Islet of Langerhans (tissue), 1 donor: Measurements from ENCODE around the gene DUOX2.
"Not testable (repeated sequence)": the region's sequence is repeated elsewhere in the genome, so short reads cannot be mapped to it uniquely, and the experiment has no call there.

Source experiments
- FAIRE-seq: peaks from one replicate; lab custom pipeline; 2011; peaks lifted over from hg19 to GRCh38; lab: Jason Lieb, UNC

The DUOX2 gene

GRCh38 chr15:45138814-45139765 lies 25.1 kb upstream of the DUOX2 start:
- FAIRE-seq, result no peak

DNA sequence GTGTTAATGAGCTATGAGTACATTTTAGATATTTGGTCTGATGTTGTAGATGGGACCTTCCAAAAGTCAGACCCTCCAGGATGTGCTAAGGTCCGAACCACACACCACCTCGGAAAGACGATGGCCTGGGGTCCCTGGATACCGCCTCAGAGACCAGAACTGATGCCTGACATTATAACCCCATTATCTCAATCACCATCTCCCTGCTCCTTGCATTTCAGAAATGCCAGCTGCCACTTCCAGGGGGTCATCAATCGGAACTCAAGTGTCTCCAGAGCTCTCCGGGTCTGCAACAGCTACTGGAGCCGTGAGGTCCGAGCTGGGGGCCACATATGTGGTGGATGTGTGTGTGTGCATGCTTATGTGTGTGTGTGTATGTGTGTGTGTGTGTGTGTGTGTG lies 23.7 kb upstream of the DUOX2 start:
- no peak for FAIRE-seq

DNA sequence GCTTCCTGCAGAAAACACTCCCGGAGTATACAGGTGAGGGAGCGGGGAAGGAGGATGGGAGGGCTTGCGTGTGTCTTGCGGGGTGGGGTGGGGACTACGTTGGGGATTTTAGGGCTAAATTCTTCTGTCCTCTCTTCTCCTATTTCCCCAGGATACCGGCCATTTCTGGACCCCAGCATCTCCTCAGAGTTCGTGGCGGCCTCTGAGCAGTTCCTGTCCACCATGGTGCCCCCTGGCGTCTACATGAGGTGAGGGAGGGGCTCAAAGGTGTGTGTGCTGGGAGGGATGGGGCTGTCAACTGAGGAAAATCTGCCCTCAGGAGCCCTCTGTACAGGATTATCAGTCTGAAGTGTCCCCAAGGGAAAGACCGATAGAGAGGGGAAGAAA lies 22.4 kb upstream of the DUOX2 start:
- no peak for FAIRE-seq

DNA sequence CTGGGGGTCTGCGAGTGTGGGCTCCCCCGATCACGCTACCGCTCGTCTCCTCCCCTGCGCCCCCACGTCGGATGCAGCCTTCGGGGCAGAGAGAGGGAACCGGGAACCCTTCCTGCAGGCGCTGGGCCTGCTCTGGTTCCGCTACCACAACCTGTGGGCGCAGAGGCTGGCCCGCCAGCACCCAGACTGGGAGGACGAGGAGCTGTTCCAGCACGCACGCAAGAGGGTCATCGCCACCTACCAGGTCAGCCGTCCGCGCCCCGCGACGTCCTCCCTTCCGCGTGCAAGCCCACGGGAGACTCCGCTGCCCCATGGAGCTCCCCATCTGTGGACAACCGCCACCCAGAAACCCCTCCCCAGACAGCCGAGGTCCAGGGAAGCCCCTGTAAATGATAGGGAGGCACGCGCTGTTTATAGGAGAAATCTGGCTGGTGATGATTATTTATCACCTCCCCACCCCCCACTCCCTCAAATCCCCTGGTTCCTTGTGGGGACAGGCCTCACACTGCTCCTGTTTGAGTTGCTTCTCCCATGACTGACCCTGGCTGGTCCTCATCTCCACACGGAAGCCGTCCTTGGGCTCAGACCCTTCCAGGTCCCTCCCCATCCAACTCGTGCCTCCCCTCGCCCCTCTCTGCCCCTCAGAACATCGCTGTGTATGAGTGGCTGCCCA lies 21.9 kb upstream of the DUOX2 start:
- not testable (repeated sequence) for FAIRE-seq

DNA sequence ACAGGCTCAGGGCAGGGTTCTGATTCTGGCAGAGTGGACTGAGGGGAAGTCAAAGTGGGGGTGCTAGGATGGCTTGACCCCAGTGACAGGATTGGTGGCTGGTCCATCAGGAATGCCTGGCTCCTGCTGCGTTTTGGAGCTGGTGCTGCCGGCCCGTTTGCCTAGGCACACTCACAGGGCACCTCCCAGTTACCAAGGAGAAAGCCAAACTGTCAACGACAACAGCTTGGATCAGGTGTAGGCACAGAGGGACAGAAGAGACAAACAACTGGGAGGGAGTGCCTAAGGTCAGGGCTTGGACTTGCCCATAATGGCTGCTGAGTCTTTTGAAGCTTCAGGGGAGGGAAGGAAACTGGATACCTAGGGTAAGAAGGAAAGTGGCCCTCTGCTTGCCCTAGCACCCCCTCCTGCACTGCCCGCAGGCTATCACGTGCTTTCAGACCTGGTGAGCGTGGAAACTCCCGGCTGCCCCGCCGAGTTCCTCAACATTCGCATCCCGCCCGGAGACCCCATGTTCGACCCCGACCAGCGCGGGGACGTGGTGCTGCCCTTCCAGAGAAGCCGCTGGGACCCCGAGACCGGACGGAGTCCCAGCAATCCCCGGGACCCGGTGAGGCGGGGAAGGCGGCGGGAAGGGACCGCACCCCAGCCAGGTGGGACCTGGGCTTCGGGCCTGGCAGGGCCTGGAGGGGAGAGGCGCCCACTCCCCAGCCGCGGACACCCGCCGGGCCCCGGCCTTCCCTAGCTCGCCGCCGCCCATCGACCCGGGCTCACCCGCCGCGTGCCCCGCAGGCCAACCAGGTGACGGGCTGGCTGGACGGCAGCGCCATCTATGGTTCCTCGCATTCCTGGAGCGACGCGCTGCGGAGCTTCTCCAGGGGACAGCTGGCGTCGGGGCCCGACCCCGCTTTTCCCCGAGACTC lies 21.0 kb upstream of the DUOX2 start:
- no peak for FAIRE-seq

- no peak for FAIRE-seq
Measured at GRCh38 chr15:45134046-45134445, 20.1 kb upstream of the DUOX2 start.

- no peak for FAIRE-seq
Measured at GRCh38 chr15:45133561-45133920, 19.6 kb upstream of the DUOX2 start.

DNA sequence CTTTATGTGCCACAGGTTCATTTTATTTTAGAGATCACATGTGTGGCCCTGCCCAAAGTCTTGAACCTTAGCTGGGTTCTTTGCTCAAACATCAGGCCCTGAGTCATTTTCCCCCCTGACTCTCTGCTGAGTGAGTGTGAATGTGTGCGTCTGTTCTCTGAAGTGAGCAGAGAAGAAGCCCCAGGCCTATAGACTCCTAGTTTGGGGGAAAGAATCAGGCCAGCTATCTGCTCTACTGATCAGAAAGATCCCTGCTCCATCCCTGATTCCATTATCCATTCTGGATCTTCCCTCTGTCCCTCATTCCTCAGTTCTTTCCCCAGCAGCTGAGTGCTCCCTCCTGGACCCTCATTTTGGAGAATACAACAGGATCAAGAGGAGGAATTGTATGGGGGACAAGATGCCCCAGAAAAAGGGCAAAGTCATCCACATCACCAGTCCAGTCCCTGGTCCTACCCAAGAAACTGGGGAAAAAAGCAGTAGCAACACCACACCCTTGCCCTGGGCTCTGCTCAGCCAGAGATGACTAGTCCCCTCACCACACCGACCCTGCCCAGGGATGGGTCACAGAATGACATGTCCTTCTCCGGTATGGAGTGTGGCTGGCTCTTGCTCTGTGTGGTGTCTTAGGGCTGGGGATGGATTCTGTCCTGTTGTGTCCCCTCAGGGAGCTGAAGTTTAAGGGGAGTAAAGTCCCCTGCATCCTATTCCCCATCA lies 19.0 kb upstream of the DUOX2 start:
- no peak for FAIRE-seq

GRCh38 chr15:45131510-45131909 lies 17.5 kb upstream of the DUOX2 start:
- FAIRE-seq, result no peak

- no peak for FAIRE-seq
Measured at GRCh38 chr15:45130291-45131000, 16.5 kb upstream of the DUOX2 start.

- FAIRE-seq, result no peak
Measured at GRCh38 chr15:45129651-45130129, 15.7 kb upstream of the DUOX2 start, which contains the start of the genes DUOX1 and DUOXA1. TSS of gene DUOX1 (plus strand) at chr15:45129994. CDS start at chr15:45131967, 1,973 bp downstream. TSS of gene DUOXA1 (minus strand) at chr15:45129879. CDS start at chr15:45123014, 6,865 bp downstream.

DNA sequence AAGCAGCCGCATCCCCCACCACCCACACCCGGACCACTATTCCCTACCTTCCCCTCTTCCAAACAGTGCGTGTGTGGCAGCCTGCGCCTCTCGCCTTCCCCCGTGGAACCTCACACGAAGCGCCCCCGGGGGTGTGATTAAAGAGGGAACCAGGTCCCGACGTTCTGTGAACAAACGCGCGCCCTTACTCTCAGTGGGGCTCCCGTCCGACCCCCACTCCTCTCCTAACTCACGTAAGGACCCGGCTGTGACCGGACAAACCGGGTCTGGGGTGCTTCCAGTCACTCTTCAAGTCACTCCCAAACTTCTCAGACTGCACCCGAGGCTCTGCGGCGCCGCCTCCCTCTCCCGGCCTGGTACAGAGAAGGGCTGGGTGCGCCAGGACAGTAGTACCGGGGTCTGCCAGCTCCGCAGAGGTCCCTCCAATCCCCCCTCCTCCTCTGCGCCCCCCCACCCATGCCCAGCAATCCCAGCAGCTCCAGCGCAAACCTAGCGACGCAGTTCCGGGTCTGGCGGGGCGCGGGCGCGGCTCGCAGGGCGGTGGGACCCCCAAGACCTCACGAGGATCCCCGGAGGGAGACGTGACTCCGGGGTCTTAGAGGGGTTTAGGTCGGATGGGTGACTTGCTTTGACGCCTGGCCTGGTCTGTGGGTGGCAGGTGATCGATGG lies 15.1 kb upstream of the DUOX2 start:
- FAIRE-seq, result no peak

DNA sequence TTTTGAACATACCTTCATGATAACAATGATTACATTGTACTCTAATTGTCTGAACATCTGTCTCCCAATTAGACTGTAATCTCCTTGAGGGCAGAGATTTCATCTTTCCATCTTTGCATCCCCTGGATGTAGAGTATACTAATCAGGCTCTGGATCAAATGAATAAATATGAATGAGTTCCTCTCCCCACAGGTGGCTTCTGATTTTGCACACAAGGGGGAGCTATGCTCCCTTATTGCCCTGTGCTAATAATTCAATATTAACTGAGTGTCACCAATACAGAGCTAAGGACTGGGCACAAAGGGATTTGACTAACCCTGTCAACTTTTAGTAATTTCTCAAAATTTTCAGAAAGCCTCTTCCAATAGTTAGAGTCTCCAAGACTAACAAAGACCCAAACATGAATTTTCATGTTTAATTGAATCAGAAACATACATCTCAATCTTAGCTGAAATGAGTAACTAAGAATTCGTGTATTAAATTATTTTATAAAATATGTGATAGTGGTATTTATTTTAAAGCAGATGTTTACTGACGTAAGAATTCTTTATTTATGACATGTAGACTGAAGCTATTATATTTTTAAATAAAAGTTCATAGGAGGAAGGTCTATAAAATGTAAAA lies 12.7 kb upstream of the DUOX2 start:
- no peak for FAIRE-seq

DNA sequence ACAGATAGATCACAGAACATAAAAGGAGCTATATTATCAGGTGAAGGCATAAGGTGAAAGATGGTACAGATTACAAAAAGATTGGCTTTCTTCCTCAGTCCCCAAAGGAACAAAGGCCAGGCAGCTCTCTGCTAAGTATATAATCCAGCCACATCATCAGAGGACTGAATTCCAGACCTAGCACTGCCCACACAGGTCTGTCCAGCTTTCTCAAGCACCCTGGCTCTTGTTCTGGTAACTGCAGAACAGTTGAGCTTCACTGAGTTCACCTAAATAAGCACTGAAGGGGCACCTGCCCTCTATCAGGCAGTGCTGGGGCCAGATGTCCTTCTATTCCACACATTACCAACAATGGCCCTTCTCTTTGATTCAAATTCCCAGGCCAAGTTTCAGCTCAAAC lies 9.4 kb upstream of the DUOX2 start:
- no peak for FAIRE-seq

- no peak for FAIRE-seq
Measured at GRCh38 chr15:45122719-45123118, 8.7 kb upstream of the DUOX2 start.

DNA sequence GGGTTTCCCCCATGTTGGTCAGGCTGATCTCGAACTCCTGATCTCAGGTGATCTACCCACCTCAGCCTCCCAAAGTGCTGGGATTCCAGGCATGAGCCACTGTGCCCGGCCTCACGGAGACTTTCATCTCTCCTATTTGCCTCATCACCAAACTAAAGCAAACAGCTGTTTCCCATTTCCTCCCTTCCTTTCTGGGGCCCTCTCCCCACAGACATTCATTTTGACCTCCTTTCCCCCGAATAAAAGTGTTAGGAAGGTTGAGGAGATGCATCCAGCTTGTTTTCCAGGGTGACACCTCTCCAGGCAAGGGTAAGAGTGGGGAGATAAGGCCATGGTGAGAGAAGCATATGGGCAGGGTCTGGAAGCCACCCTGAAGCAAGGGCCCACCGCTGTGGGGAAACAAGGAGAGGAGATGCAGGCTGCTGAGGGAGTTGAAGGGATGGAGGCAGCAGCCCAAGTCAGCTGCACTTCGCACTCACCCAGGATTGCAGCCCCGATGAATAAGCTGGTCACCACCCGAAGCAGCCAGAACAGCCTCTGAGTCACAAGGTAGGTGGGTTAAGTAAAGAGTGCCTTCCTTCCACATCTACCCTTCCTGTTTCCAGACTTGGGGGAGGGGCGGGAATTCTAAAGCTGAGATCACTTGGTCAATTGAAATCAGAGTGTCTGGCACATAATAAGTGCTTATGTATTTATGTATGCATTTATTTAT lies 7.9 kb upstream of the DUOX2 start:
- FAIRE-seq, result no peak

DNA sequence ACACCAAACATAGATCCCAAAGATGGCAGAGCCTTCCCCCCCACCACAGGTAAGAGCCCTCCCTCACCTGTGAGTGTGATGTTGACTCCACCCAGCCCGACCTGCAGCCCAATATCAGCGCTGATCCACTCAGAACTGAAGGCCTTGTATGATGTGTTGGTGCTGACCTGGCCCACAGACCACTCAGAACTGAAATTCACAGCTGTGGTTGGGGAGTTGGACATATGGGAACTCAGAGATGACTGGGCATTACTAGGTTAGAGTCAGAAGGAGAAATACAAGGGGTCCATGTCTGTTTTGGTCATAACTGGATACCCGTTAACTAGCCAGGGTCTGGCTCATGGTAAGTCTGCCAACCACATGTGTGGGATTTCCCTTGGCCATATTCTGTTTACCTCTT lies 7.0 kb upstream of the DUOX2 start:
- no peak for FAIRE-seq

DNA sequence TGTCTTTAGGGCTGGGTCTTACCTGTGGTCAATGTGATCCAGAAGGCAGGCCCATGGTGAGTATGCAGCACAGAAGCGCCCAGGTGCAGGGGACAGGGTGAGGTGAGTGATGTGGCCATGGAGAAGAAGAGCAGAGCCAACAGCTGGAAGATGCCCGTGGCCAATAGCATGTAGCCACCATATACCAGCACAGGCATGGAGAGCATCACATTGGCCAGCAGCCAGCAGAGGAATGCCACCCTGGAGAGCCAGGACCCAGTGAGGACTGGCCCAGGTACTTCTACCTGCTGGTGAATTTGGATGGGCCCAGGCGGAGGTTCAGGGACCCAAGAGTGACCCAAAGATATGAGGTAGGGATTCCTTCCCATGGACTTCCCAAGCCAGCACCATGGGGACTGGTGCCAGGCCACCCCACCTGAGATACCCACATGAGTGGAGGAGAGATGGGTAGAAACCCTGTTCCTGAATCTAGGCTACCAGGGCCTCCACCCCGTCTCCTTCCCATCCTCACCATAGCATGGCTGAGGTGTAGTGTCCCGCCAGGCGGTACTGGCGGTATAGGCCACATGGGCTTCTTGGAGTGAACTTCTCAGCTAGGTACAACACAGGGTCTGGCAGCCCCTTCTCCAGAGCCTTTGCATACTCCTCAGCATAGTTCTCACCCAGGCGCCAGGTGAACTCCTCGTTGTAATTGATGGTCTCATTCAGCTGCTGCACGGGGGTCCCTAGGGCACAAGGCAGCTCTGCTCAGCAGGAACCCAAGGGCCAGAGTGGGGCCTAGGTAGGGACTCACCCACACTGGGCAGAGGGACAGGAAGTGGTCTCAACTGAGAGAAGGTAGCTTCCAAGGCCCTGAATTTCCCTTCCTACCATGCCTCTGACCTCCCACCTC lies 6.4 kb upstream of the DUOX2 start:
- no peak for FAIRE-seq
